Stimulated activated CD8-positive, alpha-beta memory T cell treated with anti-CD3 and anti-CD28 coated beads, Interleukin-15, amount 100 ng/mL, for 4 hours (primary cell): ENCODE results near the gene SMIM23.
"Not testable (repeated sequence)": the region's sequence is repeated elsewhere in the genome, so short reads cannot be mapped to it uniquely, and the experiment has no call there.

Experiments used
- DNase-seq, 2 donors: peaks; one replicate each; pipeline ENCODE4 v3.0.0-alpha.2; 2020; ENCODE audit warnings: low read depth in 2 of 2

The SMIM23 gene

DNA sequence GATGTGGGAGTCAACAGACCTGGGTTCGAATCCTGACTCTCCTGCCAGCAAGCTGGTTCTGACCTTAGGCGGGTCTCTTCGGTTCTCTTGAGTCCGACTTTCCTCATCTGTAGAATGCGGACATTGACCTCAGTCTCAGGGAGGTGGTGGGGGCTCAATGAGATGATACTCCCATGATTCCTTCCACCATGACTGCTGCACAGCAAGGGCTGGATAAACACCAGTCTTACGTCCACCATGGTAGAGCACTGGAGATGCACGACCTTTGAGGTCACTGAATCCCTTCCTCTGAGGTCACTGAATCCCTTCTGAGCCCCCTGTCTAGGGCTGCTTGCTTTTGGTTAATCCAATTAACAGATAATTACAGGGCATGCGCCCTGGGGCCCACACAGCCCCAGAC is 12.5 kb upstream of the SMIM23 start:
- no peak for DNase-seq

DNA sequence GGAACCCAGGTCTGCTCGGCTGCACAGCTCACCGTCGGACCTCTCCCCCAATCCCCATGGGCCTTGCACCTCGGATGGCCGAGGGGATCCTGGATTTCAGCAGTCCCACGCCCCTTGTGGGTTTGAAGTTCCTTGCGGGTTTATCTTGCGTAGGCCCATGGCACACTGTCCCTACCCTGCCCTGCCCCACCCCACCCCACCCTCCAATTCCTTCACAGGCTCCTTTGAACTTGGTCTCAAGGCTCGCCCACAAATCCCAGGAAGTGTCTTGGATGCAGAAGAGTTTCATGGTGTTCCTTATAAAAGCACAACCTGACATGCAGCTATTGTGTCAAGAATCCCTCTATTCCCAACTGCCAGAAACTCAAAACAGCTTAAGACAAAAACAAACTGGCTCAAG is 11.2 kb upstream of the SMIM23 start:
- no peak for DNase-seq

DNA sequence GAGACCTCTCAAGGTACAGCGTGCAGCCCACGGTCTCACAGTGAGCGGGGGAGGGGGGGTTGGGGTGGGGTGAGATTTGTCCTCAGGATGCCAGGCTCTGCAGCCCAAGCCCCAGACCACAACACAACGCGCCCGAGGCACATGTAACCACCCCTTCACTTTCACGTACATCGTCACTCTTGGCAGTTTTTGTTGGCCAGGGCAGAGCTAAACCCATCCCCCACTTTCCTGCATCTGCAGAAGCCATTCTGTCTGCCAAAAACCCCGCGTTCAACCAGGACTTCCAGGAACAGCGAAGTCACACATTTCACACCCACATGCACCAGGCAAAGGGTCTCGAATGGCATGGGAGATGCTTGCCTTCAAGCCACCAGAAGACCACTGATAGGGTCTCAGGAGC is 9.4 kb upstream of the SMIM23 start:
- no peak for DNase-seq

DNA sequence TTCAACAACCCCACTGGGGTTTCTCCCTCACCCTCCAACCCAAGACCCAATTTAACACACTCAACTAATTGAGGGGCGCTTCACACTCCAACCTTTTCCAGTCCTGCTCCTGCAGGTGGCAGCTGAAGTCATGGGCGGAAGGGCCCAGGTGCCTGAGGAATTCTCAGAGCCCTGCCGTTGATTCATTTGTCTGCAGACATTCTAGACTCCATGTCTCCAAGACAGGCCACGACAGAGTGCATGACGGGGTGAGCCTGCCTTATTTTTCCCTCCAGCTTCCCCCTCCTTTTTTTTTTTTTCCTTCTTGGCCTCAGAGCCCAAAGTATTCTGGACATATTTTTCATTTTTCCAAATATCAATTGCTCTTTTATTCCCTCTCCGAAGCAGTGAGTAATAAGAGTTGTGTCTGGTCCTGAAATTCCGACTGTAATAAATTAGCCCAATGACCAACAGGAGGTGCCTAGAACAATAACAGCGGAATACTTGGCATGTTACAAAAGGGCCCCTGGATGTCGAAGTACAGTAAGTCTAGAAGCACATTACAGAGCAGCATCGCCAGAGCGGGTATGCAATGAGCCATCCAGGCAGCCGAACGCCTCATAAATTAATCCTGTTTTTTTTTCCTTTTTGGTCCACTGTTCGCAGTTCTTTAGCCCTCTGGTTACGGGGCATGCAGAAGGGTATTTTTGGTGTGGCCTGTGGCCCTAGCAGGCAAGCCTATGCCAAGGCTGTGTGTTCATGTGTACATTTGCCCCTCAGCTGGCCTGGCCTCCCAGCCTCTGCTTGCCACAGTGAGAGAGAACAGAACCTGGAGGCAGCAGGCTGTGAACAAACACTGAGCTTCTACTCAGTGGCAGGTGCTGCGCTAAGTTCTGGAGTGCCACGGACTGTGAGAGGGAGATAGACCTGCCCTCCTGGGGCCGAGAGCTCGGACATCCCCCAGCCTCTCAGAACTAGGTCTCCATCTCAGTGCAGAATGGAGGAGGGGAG is 8.6 kb upstream of the SMIM23 start:
- no peak for DNase-seq

DNA sequence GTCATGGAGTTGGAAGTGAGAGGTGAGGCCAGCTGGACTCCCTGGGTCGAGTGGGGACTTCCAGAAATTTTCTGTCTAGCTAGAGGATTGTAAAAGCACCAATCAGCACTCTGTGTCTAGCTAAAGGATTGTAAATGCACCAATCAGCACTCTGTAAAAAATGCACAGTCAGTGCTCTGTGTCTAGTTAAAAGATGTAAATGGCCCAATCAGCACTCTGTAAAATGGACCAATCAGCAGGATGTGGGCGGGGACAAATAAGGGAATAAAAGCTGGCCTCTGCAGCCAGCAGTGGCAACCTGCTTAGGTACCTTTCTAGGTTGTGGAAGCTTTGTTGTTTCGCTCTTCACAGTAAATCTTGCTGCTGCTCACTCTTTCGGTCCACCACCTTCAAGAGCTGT is 3.9 kb upstream of the SMIM23 start:
- not testable (repeated sequence) for DNase-seq

DNA sequence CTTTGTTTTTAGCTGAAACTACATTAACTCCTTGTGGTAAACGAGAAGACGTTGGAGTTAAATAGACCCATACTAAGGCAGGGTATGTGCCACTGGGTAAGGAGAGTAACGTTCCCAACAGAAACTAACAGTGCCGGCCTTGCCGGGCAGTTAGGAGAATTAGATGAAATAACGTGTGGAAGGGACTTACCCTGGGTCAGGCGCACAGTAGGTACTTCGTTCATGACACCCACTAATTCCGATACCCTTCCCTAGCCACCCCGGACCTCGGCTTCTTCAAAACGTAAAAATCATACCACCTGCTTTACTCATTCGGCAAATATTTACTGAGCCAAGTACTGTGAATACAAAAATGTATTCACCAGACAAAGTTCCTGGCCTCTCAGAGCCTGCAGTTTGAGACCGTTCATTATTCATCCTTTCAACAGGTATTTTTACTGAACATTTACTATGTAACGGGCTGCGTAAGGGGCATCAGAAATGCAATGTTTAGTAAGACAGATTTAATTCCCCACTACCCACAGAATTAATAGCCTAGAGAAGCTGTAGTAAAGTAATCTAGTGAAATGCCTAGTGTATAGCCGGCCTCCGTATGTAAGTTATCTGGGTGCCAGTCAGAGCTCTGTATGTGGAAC is 3.2 kb upstream of the SMIM23 start:
- DNase-seq: no peak

DNA sequence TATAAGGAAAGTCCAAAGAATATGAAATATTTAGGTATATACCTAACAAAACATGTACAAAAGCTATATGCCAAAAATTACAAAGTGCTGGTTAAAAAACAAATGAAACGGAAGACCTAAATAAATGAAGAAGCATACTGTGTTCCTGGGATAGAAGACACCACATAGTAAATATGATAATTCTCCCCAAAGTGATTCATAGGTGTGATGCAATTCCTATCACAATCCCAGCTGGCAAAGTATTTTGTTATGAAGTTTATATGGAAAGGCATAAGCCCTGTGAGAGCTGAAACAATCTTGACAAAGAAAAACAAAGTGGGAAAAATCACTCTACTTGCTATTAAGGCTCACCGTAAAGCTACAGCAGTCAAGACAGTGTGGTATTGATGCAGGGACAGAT is 2.6 kb upstream of the SMIM23 start:
- no peak for DNase-seq

DNA sequence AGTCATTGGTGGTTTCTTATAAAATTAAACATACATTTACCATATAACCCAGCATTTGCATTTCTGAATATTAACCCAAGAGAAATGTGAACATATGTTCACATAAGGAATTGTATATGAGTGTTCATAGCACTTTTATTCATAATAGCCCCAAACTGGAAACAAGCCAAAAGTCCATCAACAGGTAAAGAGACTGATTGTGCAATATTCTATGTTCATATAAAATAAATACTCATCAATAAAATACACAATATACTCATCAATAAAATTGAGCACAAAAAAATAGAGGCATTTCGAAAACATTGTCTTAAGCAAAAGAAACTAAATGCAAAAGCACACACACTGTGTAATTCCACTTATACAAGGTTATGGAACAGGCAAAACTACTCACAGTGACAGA is 3.7 kb downstream of the SMIM23 start:
- no peak for DNase-seq

DNA sequence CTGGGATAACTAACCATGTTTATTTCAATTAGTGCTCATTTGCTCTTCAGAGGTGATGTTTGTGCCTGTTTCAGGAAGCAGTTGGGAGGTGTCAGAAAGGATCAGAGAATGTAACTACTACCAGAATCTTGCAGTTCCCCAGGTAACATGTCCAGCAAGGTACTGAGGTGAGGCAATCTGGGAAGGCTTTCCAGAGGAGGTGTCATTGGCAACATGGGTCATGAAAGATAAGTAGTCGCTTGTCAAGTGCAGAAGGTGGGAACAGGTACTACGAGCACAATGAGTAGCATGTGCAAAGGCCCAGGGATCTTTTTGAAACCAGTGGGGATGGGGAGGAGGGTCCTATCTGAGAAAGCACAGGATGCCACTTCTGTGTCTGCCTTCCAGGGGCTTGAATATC is 4.8 kb downstream of the SMIM23 start:
- DNase-seq: no peak

DNA sequence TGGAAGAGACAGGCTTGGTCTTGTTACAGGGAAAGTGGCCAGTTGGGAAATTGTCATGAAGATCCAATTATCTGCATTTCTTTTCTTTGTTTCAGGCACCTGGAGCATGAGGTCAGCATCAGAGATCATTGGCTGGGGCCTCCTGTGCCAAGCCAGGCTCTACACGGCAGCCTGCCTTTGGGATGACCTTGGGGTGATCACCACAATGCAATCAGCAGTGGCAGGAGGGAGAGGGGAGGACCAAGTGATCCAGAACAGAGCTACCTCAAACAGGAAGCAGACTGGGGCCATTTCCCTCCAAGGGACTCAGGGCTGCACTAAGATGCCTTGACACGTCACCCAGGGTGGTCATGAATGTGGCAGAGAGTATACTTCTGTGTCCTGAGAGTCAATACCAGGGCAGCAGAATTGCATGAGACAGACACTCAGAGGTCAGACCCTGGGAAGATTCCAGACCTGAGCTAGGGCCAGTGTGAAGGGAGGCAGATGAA is 8.9 kb downstream of the SMIM23 start:
- DNase-seq: no peak

DNA sequence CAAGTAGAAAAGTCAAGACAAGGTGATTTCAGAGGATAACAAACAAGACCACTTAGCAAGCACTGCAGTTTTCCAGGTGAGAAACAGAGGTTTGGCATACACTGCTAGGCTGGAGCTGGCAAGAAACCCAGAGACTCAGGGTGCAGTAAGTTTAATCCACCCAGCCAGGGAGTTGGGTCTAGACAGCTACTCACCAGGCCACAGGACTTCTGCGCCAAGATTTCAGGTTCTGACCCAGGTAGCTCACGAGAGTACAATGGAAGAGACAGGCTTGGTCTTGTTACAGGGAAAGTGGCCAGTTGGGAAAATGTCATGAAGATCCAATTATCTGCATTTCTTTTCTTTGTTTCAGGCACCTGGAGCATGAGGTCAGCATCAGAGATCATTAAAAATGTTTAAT is 9.8 kb downstream of the SMIM23 start:
- DNase-seq: no peak

DNA sequence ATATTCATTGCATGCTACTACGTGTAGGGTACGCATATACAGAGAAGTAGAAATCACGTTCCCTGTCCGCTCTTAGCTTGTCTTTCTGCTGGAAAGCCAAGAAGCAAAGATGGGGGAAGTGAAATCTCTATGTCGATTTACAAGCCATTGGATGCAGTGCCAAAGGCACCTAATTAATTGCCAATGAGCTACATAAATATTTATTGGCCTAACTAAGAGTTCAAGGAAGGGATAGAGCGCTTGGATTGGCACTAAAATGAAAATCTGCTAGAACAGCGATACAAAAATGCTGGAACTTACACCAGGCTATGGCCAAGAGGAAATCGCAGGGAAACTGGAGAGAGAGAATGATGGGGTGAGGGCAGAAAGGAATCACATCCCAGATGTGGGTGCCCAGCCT is 10.8 kb downstream of the SMIM23 start:
- no peak for DNase-seq

DNA sequence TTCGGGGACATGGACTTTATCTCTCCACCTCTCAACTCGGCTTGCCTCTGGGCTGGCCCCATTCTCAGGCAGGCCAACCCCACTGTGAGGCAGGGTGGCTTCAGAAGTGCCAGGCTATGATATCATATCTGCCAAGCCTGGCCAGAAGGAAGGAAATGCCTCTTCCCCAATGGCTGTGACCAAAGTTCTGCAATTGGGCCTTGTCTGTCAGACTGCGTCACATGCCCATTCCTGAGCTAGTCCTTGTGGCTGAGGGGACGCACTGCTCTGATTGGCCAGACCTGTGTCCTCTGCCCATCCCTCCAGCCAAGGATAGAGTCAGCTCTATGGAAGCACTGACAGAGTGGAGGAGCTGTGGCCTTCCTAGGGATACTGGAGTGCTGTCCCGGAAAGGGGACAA is 11.9 kb downstream of the SMIM23 start:
- DNase-seq: no peak

DNA sequence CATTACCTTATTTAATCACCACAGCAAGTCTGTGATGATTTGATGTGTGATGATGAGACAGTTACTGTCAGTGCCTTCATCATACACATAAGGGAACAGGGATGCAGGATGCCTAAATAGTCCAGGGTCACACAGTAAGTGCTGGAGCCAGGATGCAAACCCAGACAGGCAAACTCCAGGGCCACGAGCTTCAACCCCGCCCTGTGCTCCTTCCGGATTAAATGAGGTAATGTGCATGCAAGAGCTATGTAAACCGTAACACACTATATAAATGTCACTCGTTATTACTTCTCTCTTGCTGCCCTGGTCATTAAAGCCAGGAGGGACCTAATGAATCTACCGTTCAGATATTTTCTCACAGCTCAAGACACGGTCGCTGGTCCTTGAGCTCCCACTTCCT is 12.8 kb downstream of the SMIM23 start:
- DNase-seq: no peak

DNA sequence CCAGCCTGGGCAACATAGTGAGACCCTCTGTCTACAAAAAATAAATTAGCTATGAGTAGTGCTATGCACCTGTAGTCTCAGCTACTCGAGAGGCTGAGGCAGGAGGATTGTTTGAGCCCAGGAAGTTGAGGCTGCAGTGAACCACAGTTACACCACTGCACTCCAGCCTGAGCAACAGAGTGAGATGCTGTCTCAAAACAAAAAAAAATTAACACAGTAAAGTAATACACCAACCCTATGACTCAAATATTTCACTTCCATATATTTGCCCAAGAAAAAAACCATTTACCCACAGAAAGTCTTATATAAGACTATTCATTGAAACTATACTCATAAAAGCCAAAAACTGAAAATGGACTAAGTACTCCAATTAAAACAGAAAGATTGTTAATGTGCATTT is 16.2 kb downstream of the SMIM23 start:
- no peak for DNase-seq

DNA sequence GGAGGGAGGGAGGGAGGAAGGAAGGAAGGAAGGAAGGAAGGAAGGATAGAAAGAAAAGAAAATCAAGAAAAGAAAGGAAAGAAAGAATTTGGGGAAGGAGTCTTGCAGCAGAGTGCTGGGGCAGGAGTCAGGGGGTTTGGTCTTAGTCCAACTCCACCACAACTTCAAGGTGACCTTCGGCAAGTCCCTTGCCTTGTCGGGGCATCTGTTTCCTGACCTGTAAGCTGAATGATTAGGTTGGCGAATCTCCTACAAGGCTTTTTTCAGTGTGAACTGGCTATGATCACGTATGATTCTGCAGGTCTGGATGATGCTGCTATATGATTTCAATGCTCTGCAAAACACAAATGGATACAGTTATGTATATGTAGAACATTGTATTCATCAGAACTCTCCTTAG is 20.1 kb downstream of the SMIM23 start:
- DNase-seq: no peak

DNA sequence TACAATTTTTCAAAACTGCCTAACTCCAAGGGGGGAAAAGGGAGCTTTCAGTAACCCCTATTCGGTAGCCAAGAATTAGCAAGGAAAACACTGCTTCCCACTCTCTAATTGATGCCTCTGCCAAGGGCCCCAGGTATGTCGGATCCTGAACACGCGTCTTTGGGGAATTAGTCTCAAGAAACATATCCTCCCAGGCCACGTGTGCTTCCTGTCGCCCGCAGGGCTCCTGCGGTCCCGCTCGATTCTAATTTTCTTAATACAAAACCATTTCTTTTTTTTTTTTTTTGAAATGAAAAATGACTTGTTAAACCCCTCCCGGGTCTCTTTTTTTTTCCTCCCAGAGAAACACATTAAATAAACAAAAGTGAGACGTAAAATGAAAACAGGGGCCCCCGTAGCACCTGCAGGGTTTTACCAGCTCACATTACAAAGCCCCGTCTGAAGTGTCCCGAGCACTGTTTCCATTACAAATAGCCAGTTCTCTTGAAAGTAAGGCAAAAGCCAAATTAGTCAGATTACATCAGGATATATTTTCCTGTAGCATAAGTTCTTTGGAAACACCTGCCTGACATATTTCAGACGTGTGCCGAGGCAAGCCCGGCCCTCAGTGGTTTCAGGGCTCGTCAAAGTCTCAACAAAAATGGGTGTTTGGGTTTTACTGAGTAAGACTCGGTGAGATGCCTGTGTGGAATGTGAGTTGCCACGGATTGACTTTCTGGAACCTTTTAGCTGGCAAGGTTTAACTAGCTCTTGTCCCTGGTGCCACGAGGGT is 21.5 kb downstream of the SMIM23 start:
- DNase-seq: no peak

DNA sequence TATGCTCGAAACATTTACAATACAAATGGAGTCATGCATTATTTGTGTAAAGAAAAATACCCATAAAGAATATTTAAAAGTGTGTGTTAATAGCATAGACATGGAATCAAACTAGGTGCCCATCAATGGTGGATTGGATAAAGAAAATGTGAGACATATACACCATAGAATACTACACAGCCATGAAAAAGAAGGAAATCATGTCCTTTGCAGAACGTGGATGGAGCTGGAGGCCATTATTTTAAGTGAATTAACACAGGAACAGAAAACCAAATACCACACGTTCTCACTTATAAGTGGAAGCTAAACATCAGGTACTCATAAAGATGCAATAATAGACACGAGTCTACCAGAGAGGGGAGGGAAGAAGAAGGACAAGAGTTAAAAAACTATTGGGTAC is 22.8 kb downstream of the SMIM23 start:
- DNase-seq: no peak

DNA sequence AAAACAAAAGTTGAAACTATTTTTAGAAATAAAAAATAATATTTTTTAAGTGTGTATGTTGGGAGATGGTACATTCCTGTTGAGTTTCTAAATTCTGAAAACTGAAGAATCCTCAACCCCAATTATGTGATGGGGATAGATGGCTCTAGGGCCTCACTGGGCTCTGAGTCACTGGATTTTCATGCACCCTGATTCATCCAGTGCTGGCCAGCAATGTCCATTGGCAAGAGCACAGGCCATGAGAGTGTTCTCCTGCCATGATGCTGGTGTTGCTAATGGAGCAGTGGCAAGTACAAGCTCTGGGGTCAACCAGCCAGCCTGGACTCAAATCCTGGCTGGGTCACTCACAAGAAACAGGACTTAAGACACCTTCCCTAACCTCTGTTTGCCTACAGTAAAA is 23.3 kb downstream of the SMIM23 start:
- no peak for DNase-seq

DNA sequence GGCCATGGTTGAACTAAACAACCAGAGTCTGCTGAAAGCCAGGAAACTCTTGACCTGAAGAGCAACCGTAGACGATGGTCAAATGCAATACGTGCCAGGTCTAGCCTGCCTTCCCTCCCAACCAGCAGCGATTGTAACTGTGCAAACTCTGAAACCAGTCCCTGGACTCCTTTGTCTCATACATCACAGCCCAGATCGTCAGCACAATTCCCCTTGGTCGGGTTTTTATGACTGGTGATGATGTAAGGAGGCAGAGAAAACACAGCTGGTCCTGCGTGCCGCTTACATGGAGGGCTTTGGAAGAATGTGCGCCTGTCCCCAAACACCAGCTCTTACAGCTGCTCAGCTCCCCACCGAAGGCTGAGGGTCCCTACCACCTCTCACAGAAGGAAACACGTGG is 24.6 kb downstream of the SMIM23 start:
- no peak for DNase-seq

DNA sequence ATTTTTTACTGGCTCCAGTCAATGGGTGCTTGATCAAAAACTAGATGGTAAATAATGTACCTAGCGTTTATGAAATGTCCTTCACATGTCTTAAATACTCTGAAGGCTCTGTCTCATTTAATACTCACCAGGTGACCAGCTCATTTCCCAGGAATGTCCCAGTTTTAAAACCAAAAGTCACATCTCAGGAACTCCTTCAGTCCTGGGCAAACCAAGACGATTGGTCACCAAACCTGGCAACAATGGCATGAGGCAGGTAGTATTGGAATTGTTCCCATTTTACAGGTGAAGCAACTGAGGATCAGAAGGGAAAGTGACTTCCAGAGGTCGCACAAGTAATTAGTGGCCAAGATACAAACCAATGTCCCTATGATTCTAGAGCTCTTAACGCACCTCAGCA is 27.7 kb downstream of the SMIM23 start:
- no peak for DNase-seq

DNA sequence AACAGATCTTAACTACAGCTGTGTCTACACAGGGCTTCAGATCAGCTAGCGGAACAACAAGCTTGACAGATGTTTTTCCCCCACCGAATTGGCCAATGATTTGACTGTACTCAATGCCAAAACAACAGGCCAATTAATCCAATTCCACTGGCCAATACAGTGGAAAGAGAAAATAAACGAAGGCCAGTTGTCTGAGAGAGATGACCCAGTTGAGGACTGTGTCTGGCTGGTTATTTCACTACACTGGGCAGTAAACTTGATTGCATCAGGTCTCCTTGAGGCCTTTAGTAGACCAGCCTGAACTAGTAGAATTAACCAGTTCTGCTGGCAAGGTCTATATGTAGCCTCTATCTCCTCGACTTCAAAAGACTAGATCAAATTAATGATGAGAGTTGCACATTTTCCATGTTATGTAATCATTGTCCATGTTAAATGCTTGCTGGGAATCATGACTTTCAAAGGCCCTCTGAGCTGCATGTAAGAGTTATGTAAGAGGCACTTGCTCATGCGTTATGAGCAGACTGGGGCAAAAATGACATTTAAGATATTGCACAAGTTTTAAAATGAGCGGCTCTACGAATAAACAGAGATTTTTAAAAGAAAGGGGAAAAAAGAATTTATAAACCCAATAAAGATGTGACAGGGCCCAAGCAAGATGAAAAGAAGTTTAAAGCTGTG is 28.3 kb downstream of the SMIM23 start:
- no peak for DNase-seq
